ENCODE results near the gene DNAH6.
"Not testable (repeated sequence)": the region's sequence is repeated elsewhere in the genome, so short reads cannot be mapped to it uniquely, and the experiment has no call there.

DNA sequence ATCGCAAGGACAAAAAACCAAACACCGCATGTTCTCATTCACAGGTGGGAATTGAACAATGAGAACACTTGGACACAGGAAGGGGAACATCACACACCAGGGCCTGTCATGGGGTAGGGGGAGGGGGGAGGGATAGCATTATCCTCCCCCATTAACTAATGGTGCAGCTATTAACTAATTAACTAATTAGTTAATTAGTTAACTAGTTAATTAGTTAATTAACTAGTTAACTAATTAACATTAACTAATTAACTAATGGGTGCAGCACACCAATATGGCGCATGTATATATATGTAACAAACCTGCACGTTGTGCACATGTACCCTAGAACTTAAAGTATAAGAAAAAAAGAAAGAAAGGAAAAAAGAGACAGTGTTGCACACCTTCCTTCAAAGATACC lies 352.0 kb downstream of the DNAH6 start:
- TF ChIP-seq, protein P1, sequence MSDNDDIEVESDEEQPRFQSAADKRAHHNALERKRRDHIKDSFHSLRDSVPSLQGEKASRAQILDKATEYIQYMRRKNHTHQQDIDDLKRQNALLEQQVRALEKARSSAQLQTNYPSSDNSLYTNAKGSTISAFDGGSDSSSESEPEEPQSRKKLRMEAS (CRISPR knock-in tag; IDR thresholded peaks at IDR 0.05) = not testable (repeated sequence)
- TF ChIP-seq, protein P2, sequence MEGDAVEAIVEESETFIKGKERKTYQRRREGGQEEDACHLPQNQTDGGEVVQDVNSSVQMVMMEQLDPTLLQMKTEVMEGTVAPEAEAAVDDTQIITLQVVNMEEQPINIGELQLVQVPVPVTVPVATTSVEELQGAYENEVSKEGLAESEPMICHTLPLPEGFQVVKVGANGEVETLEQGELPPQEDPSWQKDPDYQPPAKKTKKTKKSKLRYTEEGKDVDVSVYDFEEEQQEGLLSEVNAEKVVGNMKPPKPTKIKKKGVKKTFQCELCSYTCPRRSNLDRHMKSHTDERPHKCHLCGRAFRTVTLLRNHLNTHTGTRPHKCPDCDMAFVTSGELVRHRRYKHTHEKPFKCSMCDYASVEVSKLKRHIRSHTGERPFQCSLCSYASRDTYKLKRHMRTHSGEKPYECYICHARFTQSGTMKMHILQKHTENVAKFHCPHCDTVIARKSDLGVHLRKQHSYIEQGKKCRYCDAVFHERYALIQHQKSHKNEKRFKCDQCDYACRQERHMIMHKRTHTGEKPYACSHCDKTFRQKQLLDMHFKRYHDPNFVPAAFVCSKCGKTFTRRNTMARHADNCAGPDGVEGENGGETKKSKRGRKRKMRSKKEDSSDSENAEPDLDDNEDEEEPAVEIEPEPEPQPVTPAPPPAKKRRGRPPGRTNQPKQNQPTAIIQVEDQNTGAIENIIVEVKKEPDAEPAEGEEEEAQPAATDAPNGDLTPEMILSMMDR (IDR thresholded peaks at IDR 0.05) = not testable (repeated sequence)
- TF ChIP-seq ZBTB21 (CRISPR knock-in tag; IDR thresholded peaks at IDR 0.05; ENCODE audit: borderline replicate concordance); ZNF138 (CRISPR knock-in tag; conservative IDR thresholded peaks at IDR 0.05); ELF4 (CRISPR knock-in tag; IDR thresholded peaks at IDR 0.05; ENCODE audit: low read depth); NFYB (CRISPR knock-in tag; conservative IDR thresholded peaks at IDR 0.05; ENCODE audit: low read depth); CREB1 (CRISPR knock-in tag; IDR thresholded peaks at IDR 0.05): not testable (repeated sequence)
- TF ChIP-seq, protein P3, sequence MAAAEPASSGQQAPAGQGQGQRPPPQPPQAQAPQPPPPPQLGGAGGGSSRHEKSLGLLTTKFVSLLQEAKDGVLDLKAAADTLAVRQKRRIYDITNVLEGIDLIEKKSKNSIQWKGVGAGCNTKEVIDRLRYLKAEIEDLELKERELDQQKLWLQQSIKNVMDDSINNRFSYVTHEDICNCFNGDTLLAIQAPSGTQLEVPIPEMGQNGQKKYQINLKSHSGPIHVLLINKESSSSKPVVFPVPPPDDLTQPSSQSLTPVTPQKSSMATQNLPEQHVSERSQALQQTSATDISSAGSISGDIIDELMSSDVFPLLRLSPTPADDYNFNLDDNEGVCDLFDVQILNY (CRISPR knock-in tag; IDR thresholded peaks at IDR 0.05) = not testable (repeated sequence)
- TF ChIP-seq, protein P4, sequence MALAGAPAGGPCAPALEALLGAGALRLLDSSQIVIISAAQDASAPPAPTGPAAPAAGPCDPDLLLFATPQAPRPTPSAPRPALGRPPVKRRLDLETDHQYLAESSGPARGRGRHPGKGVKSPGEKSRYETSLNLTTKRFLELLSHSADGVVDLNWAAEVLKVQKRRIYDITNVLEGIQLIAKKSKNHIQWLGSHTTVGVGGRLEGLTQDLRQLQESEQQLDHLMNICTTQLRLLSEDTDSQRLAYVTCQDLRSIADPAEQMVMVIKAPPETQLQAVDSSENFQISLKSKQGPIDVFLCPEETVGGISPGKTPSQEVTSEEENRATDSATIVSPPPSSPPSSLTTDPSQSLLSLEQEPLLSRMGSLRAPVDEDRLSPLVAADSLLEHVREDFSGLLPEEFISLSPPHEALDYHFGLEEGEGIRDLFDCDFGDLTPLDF (CRISPR knock-in tag; IDR thresholded peaks at IDR 0.05) = not testable (repeated sequence)
- TF ChIP-seq, protein P5, sequence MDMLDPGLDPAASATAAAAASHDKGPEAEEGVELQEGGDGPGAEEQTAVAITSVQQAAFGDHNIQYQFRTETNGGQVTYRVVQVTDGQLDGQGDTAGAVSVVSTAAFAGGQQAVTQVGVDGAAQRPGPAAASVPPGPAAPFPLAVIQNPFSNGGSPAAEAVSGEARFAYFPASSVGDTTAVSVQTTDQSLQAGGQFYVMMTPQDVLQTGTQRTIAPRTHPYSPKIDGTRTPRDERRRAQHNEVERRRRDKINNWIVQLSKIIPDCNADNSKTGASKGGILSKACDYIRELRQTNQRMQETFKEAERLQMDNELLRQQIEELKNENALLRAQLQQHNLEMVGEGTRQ (CRISPR knock-in tag; IDR thresholded peaks at IDR 0.05) = not testable (repeated sequence)
- TF ChIP-seq, protein P6, sequence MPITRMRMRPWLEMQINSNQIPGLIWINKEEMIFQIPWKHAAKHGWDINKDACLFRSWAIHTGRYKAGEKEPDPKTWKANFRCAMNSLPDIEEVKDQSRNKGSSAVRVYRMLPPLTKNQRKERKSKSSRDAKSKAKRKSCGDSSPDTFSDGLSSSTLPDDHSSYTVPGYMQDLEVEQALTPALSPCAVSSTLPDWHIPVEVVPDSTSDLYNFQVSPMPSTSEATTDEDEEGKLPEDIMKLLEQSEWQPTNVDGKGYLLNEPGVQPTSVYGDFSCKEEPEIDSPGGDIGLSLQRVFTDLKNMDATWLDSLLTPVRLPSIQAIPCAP (CRISPR knock-in tag; IDR thresholded peaks at IDR 0.05) = not testable (repeated sequence)
- TF ChIP-seq, protein P7, sequence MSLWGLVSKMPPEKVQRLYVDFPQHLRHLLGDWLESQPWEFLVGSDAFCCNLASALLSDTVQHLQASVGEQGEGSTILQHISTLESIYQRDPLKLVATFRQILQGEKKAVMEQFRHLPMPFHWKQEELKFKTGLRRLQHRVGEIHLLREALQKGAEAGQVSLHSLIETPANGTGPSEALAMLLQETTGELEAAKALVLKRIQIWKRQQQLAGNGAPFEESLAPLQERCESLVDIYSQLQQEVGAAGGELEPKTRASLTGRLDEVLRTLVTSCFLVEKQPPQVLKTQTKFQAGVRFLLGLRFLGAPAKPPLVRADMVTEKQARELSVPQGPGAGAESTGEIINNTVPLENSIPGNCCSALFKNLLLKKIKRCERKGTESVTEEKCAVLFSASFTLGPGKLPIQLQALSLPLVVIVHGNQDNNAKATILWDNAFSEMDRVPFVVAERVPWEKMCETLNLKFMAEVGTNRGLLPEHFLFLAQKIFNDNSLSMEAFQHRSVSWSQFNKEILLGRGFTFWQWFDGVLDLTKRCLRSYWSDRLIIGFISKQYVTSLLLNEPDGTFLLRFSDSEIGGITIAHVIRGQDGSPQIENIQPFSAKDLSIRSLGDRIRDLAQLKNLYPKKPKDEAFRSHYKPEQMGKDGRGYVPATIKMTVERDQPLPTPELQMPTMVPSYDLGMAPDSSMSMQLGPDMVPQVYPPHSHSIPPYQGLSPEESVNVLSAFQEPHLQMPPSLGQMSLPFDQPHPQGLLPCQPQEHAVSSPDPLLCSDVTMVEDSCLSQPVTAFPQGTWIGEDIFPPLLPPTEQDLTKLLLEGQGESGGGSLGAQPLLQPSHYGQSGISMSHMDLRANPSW (CRISPR knock-in tag; conservative IDR thresholded peaks at IDR 0.05; ENCODE audit: low read depth) = not testable (repeated sequence)

Measured in WTC11 (cell line).